Stimulated activated CD8-positive, alpha-beta memory T cell treated with anti-CD3 and anti-CD28 coated beads, Interleukin-7, amount 100 ng/mL, for 4 hours (primary cell): Measurements from ENCODE around the gene FAM107A.

Experiments
- DNase-seq, 2 donors: peaks; one replicate each; pipeline ENCODE4 v3.0.0-alpha.2; 2020; ENCODE audit warnings: low read depth in 2 of 2

FAM107A gene

GRCh38 chr3:58567251-58567515 lies 10.0 kb downstream of the FAM107A start:
- DNase-seq, result no peak

GRCh38 chr3:58566398-58567250 lies 10.6 kb downstream of the FAM107A start:
- DNase-seq, result no peak

GRCh38 chr3:58565621-58566397 lies 11.4 kb downstream of the FAM107A start:
- no peak for DNase-seq

- DNase-seq, result no peak
Observed at GRCh38 chr3:58564456-58565160, 12.6 kb downstream of the FAM107A start.

- no peak for DNase-seq
Observed at GRCh38 chr3:58564054-58564453, 13.1 kb downstream of the FAM107A start.

DNA sequence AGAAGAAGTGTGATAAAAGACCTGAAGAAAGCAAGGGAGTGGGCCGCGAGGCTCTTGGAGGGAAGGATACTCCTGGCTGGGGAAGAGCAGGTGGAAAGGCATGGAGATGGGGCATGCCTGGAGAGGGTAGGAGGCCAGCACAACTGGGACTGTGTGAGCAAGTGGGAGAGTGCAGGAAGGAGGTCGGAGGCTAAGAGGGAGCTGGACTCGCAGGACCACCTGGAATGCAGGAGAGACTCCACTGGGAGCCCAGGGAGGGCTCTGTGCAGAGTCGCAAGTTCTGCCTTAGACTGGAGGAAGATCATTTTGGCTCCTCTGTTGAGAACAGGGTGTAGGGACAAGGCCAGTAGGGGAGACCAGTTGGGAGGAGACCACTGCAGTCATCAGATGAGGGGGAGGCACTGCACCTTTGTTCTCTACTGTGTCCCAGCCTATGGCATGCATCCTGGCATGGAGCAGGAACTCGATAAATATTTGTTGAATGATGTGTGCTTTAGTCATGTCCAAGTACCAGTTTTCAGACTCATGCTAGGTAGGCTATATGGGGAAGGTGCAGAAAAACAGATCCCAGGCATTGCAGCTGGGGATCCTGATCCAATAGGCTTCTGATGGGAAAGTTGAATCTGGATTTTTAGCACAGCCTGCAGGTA lies 13.7 kb downstream of the FAM107A start:
- no peak for DNase-seq

GRCh38 chr3:58562498-58562897 lies 14.7 kb downstream of the FAM107A start:
- DNase-seq, result no peak

DNA sequence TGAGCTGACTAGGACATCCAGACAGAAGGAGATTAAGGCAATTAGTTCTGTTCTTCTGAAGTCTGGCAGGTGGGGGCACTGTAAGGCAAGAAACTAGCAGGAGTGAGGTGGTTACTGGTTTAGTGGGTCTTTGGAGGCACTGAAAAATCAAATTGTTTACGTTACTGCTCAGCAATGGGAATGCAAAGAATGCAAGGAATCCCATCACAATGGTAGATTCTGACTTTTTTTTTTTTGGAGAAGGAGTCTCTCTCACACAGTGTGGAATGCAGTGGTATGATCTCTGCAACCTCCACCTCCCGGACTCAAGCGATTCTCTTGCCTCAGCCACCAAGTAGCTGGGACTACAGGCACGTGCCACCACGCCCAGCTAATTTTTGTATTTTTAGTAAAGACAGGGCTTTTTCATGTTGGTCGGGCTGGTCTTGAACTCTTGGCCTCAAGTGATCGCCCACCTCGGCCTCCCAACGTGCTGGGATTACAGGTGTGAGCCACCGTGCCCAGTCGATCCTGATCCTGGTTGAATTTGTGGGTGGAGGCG lies 16.4 kb downstream of the FAM107A start:
- no peak for DNase-seq

- DNase-seq, result no peak
Observed at GRCh38 chr3:58559586-58559985, 17.6 kb downstream of the FAM107A start.

- no peak for DNase-seq
Observed at GRCh38 chr3:58557491-58557890, 19.7 kb downstream of the FAM107A start.

DNA sequence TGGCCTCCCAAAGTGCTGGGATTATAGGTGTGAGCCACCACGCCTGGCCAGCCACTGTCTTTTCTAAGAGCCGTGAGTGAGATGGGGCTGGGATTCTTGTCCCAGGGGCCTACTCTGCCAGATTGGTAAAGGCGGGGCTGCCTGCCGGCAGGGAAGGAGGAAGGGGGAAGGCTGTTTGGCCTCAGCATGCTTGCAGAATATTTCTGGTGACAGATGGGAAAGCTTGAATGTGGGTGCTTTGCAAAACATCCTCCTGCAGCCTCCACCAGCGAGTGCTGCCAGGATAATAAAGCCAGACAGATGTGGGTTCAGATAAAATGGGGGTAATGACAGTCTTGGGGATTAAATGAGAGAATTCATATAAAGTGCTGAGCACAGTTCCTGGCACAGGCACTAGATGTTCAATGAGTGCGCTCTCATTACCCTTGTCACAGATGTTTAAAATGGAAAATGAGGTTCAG lies 20.4 kb downstream of the FAM107A start:
- DNase-seq, result no peak

- no peak for DNase-seq
Observed at GRCh38 chr3:58556001-58556400, 21.2 kb downstream of the FAM107A start.

DNA sequence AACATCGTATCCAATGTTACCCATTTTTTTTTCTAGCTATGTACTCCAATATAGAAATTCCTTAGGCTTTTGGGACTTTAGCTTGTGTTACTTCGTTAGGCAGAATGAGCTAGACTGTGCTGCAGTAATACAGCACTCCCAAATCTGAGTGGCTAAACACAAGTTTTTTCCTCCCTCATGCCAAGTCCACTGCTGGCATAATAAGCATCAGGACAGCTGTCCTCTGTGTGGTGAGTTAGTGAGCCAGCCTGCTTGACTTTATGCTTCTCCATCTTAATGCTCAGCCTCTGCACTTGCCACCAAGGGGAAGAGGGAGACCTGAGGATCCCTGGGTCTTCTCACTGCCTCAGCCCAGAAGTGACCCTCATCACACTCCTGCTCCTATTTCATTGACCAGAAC lies 22.0 kb downstream of the FAM107A start:
- DNase-seq, result no peak

DNA sequence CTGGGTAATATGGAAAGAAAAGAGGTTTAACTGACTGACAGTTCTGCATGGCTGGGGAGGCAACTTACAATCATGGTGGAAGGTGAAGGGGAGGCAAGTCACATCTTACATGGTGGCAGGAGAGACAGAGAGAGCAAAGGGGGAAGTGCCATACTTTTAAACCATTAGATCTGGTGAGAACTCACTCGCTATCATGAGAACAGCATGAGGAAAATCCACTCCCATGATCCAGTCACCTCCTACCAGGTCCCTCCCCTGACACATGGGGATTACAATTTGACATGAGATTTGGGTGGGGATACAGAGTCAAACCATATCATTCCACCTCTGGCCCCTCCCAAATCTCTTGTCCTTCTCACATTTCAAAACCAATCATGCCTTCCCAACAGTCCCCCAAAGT lies 24.2 kb downstream of the FAM107A start:
- DNase-seq, result no peak

DNA sequence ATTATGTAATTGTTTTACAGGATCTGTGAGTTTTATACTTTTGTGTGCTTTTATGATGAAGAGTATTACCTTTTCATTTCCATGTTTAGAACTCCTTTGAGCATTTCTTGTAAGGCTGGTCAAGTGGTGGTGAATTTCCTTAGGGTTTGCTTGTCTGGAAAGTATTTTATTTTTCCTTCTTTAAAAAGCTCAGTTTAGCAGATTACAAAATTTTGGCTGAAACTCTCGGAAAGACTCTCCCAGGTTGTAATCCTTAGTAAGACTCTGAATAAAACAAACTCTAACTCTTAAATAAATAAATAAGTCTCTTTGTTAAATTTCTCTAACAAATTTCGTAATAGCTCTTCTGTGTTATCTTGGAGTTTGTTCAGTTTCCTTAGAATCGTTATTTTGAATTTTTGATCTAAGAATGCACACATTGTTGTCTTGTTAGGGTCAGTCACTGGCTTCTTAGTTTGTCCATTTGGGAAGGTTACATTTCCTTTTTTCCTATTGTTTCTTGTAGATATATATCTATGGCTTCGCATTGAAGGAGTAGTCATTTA lies 25.5 kb downstream of the FAM107A start:
- DNase-seq, result no peak

DNA sequence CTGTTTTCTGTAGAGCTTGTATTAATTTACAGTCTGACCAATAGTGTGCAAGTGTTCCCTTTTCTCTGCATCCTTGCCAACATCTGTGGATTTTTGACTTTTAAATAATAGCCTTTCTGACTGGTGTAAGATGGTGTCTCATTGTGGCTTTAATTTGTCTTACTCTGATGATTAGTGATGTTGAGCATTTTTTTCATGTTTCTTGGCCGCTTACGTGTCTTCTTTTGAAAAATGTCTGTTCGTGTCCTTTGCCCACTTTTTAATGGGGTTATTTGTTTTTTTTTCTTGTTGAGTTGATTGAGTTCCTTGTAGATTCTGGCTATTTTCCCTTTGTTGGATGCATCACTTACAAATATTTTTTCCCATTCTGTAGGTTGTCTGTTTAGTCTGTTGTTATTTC lies 32.6 kb downstream of the FAM107A start:
- DNase-seq, result no peak

- DNase-seq, result no peak
Observed at GRCh38 chr3:58540176-58540858, 36.9 kb downstream of the FAM107A start.

DNA sequence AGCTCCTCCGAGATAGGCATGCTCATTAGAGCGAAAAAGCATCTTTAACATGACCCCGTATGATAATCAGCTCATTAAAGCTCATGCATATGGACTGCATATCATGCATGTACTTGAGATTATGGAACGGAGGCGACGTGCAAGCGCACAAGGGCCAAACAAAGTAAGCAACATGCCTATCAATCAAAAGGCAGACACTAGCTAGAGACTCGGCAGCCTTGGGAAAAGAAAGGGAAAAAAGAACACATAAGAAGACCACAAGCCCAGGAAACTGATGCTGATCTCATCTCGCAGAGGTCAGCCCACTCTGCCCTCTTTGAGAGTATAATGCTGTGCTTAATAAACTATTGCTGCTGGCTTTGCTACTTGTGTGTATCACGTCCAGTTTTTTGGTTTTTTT lies 37.6 kb downstream of the FAM107A start:
- no peak for DNase-seq

GRCh38 chr3:58537412-58538301 lies 39.5 kb downstream of the FAM107A start:
- DNase-seq, result no peak
